GM18520 (cell line): Measurements from ENCODE around the gene SOX13.

ENCODE experiments used
- ATAC-seq: cut with Tn5 transposase; IDR thresholded peaks from one replicate; pipeline ENCODE4 v1.9.1; 2021; ENCODE audit not compliant: unreplicated experiment

Gene SOX13

GRCh38 chr1:204128964-204129896, 56.3 kb downstream of the SOX13 start:
- no peak for ATAC-seq

DNA sequence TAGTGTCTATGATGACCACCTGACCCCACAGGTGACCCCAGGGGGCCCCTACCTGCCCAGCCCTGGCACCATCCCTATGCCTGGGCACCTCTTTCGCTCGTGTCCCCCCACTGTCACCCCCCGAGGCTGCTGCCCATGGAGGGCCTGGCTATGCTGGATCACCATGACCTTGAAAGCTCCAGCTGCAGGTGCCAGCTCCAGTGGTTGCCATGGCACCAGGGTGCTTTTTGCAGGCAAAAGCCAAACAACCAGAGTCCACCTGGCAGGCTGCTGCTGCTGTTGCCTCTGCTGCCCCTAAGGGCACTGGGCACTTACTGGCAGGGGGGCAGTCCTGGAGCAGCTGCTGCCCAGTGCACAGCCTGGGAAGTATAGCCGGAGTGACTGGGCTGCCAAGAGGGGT, 57.3 kb downstream of the SOX13 start:
- ATAC-seq, result no peak

- ATAC-seq, result no peak
Observed at GRCh38 chr1:204130981-204131892, 58.3 kb downstream of the SOX13 start.

DNA sequence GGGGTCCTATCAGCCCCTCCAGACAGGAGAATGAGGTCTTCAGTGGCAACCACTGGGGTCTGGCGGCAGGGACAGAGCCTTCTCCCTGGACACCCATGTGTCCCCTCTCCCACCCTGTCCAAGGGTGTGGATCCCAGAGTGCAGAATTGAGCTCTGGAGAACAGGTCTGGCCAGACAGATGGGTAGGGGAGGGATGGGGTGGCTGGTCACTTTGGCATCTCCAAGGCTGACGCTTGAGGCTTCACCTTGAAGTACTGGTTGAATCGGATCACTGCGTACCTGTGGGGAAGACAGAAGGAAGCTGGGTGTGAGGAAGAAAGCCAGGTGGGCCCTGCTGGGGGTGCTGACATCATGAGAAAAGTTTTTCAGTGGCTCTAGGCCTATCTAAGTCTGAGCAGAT, 59.1 kb downstream of the SOX13 start:
- ATAC-seq, result no peak

DNA sequence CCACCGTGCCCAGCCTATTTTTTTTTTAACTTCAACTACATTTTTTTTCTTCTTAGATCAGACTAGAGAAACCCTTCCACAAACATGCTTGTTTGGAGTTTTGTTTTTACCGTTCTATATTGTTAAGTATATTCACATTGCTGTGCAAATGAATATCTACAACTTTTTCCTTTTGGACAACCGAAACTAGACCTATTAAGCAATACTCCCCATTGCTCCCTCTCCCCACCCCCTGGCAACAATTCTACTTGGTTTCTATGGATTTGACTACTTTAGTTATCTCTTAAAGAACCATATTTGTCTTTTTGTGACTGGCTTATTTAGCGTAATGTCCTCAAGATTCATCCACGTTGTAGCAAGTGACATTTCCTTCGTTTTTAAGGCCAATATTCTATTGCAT, 59.8 kb downstream of the SOX13 start:
- no peak for ATAC-seq

DNA sequence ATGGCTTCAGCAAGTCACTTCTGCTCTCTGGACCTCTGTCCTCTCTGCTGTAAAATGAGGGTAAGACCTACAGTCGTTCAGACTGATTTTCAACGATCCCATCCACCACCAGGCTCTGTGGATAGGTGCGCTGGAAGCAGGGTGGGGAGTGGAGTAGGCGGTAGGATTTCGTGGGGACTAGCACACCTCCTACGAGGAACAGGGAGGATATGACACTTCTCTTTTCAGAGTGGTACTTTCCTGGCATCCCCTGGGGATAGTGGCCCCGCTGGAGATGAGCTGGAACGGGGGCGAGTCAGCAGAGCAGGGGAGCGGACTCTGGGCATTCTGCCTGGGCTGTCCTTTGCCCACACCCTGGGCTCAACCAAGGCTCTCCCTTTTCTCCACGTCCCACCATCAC, 61.2 kb downstream of the SOX13 start:
- no peak for ATAC-seq

- ATAC-seq, result no peak
Observed at GRCh38 chr1:204136814-204137213, 63.9 kb downstream of the SOX13 start.

- no peak for ATAC-seq
Observed at GRCh38 chr1:204139088-204139487, 66.2 kb downstream of the SOX13 start.

DNA sequence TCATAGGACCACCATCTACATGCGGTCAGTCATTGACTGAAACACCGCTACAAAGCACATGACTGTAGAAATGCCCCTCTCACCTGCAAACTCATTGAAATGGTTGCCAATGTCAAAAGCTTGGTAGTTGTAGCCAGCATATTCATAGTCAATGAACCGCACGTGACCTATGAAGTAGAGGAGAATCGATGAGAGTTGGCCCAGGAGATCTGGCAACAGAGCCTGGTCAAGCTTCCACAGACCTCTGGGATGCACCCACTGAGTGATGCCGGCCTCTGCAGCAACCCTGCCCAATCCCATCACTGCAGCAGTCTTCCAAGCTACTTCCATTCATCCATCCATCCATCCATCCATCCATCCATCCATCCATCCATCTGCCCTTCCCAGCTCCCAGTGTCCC, 67.0 kb downstream of the SOX13 start:
- no peak for ATAC-seq

DNA sequence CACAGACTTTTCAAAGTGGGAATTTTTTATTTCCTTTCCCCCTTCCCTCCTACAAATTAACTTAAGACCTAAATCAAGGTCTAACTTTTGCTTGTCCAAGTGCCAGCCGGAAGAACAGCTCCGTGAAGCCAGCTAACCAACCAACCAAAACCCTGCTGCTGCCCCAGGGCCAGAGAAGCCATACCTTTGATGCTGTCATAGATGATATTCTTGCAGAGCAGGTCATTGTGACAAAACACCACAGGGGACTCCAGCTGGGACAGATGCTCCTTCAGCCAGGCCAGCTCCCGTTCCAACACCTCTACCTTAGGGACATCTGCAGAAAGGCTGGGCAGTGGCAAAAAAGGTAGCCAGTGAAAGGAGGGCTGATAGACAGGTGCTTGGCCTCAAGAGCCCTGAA, 68.2 kb downstream of the SOX13 start:
- no peak for ATAC-seq

- no peak for ATAC-seq
Observed at GRCh38 chr1:204142032-204142974, 69.4 kb downstream of the SOX13 start.

- ATAC-seq, result no peak
Observed at GRCh38 chr1:204143276-204144041, 70.5 kb downstream of the SOX13 start.

DNA sequence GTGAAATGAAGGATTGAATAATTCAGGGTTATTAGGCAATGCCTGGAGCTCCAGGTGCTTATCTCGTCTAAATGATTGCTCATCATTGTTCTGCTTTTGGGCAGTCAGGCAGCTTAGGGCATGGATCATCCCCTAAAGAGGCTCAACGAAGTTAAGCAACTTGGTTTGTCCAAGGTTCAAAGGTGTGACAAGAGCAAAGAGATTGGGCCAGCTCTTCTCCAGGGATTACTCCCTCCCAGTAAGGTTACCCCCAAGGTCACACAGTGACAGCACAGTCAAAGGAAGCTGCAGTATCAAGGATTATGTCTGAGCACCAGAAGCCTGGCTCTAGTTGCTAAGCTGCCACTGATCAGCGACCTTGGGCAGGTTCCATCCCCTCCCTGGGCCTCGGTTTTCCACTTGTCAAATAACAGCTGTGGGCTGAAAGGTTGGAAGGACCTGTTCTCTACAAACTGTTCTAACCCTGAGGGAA, 72.2 kb downstream of the SOX13 start:
- no peak for ATAC-seq

GRCh38 chr1:204146309-204146708, 73.4 kb downstream of the SOX13 start:
- ATAC-seq, result no peak

DNA sequence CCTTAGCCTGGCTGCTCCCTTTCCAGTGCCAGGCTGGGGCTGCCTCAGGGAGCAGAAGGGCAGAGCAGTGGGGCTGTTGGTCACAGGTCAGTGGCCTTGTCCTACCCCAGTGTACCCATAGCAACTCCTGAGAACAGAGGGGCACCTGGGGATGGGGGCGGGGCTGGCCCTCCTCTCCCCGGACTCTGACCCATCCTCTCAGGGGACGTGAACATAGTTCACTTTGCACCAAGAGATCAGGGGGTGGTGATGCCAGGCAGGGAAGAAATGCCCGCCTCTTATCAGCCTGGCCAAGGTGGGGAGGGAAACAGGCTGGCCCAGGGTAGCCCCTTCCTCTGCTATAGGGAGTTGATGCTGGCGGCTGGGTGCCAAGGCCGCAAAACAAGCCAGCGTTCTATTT, 74.0 kb downstream of the SOX13 start:
- no peak for ATAC-seq

DNA sequence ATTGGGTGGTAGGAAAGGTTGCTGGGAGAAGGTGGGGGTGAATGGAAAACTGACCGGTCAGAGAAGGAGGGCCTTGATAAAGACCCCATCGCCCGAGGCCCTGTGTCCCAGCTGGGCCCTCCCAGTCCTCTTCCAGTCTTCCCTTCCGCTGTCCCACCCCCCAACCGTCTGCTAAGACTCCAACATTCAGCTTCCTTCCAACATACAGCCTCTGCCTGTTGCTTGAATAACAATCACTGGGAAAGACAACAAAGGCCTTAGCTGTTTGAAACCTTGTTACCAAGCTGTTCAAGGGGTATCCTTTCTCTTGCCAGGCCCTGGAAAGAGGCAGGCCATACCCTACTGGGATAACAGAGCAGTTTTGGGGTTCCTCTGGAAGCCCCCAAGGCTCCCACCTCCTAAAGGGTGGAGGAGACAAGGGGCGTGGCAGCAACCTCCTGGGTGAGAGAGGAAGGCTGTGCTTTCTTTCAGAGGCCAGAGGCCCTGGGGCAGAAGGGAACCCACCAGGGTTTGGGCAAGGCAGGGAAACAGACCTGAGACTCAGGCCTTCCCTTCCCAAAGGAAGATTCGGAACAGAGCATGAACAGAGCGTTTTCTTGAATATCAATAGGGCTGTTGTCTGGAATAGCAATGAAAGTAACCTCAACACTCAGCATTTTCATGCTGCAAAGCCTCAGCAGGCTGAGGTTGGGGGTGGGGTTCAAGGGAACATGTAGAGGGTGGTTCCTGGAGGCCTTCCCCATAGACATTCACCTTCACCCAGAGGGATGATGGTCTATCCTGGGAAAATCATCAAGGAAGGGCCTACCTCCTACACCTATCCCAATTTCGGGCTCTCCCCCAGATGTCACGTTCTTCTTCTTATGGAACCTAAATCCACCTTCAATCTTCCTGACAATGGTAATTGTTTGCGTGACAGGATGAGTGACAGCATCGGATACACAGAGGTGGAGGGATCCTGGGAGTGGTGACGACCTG, 74.8 kb downstream of the SOX13 start:
- ATAC-seq, result no peak

- no peak for ATAC-seq
Observed at GRCh38 chr1:204149107-204149506, 76.2 kb downstream of the SOX13 start.

DNA sequence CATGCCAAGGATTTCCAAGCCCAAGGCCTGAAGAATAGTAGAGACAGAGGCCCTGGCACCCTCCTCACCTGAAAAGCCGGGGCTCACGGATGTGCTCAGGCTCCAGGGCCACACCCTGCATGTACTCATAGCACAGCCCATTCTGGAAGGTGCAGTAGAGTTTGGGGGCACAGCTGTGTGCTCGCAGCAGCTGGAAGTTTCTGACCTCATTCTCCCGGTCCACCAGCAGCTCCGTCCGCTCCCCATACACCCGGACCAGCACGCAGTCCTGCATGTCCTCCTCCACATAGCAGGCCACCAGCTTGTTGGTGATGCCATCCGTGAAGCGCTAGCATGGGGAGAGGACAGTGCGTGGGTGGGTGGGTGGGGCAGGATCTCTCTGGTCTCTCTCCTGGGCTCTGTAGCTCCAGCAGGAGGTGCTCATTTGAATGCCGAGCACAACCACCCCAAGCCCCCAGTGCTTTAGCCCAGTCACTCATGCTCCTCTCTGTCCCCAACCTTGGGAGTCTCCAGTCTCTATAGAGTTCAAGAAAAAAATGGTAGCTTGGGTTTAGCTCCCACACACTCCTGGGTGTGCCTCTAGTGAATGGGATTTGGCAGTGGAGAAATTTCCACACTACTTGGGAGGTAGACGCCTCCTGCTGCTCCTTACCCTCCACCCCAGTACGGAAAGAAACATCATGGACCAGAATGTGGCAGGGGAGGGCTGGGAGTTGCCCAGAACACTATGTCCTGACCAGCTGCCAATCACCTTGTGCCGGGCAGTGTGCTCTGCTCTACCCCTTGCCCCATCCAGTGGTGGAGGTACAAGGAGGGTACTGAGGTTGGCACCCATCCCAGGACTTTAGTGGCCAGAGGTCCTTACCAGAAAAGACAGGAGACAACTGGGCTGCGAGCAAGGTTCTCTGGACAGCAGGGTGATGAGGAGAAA, 77.0 kb downstream of the SOX13 start:
- no peak for ATAC-seq
